ENCODE results near the gene SMNDC1.
A peak's percentile ranks its signal among the peaks of the same experiment; 100 is the strongest.
"Not testable (repeated sequence)": the region's sequence is repeated elsewhere in the genome, so short reads cannot be mapped to it uniquely, and the experiment has no call there.

Gene SMNDC1

GRCh38 chr10:110304780-110305421, at the start of gene SMNDC1:
Gene SMNDC1 (minus strand): TSS chr10:110304920. CDS start chr10:110303587, 1,333 bp downstream.
- DNase-seq (ENCODE audit: low read depth in 2 of 2): peak; percentile 95 to 96

GRCh38 chr10:110354322-110354766, 49.6 kb upstream of the SMNDC1 start:
- DNase-seq (ENCODE audit: low read depth in 2 of 2): no peak

GRCh38 chr10:110353244-110354119, 48.8 kb upstream of the SMNDC1 start:
- DNase-seq (ENCODE audit: low read depth in 2 of 2): peak in 1 of 2 experiments; percentile 45

- DNase-seq (ENCODE audit: low read depth in 2 of 2): no peak
Observed at GRCh38 chr10:110352930-110353243, 48.2 kb upstream of the SMNDC1 start.

- DNase-seq (ENCODE audit: low read depth in 2 of 2): no peak
Observed at GRCh38 chr10:110350812-110351211, 46.1 kb upstream of the SMNDC1 start.

GRCh38 chr10:110349831-110350230, 45.1 kb upstream of the SMNDC1 start:
- DNase-seq (ENCODE audit: low read depth in 2 of 2): no peak

GRCh38 chr10:110349386-110349785, 44.7 kb upstream of the SMNDC1 start:
- DNase-seq (ENCODE audit: low read depth in 2 of 2): no peak

- no peak for DNase-seq (ENCODE audit: low read depth in 2 of 2)
Observed at GRCh38 chr10:110348336-110348735, 43.6 kb upstream of the SMNDC1 start.

GRCh38 chr10:110346914-110347313, 42.2 kb upstream of the SMNDC1 start:
- no peak for DNase-seq (ENCODE audit: low read depth in 2 of 2)

GRCh38 chr10:110345286-110345685, 40.6 kb upstream of the SMNDC1 start:
- DNase-seq (ENCODE audit: low read depth in 2 of 2): no peak

- DNase-seq (ENCODE audit: low read depth in 2 of 2): no peak
Observed at GRCh38 chr10:110344622-110345021, 39.9 kb upstream of the SMNDC1 start.

- DNase-seq (ENCODE audit: low read depth in 2 of 2): no peak
Observed at GRCh38 chr10:110343947-110344346, 39.2 kb upstream of the SMNDC1 start.

- DNase-seq (ENCODE audit: low read depth in 2 of 2): no peak
Observed at GRCh38 chr10:110340816-110341215, 36.1 kb upstream of the SMNDC1 start.

- no peak for DNase-seq (ENCODE audit: low read depth in 2 of 2)
Observed at GRCh38 chr10:110340122-110340521, 35.4 kb upstream of the SMNDC1 start.

- DNase-seq (ENCODE audit: low read depth in 2 of 2): no peak
Observed at GRCh38 chr10:110337906-110338305, 33.2 kb upstream of the SMNDC1 start.

GRCh38 chr10:110337401-110337800, 32.7 kb upstream of the SMNDC1 start:
- DNase-seq (ENCODE audit: low read depth in 2 of 2): no peak

- DNase-seq (ENCODE audit: low read depth in 2 of 2): peak; percentile 96 to 97
Observed at GRCh38 chr10:110336111-110336721, 31.5 kb upstream of the SMNDC1 start.

- no peak for DNase-seq (ENCODE audit: low read depth in 2 of 2)
Observed at GRCh38 chr10:110335314-110336064, 30.8 kb upstream of the SMNDC1 start.

GRCh38 chr10:110334061-110334656, 29.4 kb upstream of the SMNDC1 start:
- no peak for DNase-seq (ENCODE audit: low read depth in 2 of 2)

GRCh38 chr10:110331226-110331795, 26.6 kb upstream of the SMNDC1 start:
- not testable (repeated sequence) for DNase-seq (ENCODE audit: low read depth in 2 of 2)

- DNase-seq (ENCODE audit: low read depth in 2 of 2): no peak
Observed at GRCh38 chr10:110330675-110331074, 26.0 kb upstream of the SMNDC1 start.
